GM12878 (cell line): ENCODE results near the gene NKAIN2. TPM values are rescaled to one million over a fixed set of nuclear protein-coding genes. Genes with fewer than 3 reads are reported as not detected.

Source experiments
- ATAC-seq: fragments of 200-7000 bp; cut with Tn5 transposase; 3 replicates; pipeline ENCODE4 v1.9.1; 2020; ENCODE audit warnings: mild to moderate bottlenecking, moderate library complexity
- BruUV-seq: library from RNA; stranded (reverse); fragments of 400-500 nt; replicated peaks from 2 replicates; lab custom pipeline; 2021; lab: Mats Ljungman, UMichigan
- CTCF ChIA-PET: fragments of 300-600 bp; sonication (Branson Sonifier 250); formaldehyde crosslinking; extraction: SDS; loops from one replicate; lab custom pipeline; 2021; ENCODE audit warnings: inconsistent platforms; lab: Yijun Ruan, JAX
- POLR2A ChIA-PET: fragments of 350-600 bp; formaldehyde crosslinking; extraction: SDS; loops from one replicate; lab custom pipeline; 2021; ENCODE audit warnings: inconsistent platforms; lab: Charles Lee
- RAD21 ChIA-PET: fragments of 300-600 bp; sonication (Branson Sonifier 250); formaldehyde crosslinking; loops from one replicate; lab custom pipeline; 2023; ENCODE audit warnings: antibody characterized with exemption; ENCODE audit not compliant: unreplicated experiment; lab: Charles Lee
- SMC1A ChIA-PET: fragments of 300-600 bp; sonication (Branson Sonifier 250); formaldehyde crosslinking; loops from one replicate; lab custom pipeline; 2023; ENCODE audit not compliant: unreplicated experiment, uncharacterized antibody; lab: Charles Lee
- DNase-seq: peaks from one replicate; pipeline ENCODE4 v3.0.0-alpha.2; 2011; ENCODE audit warnings: low read depth, low spot score
- FAIRE-seq: peaks from 3 replicates; lab custom pipeline; 2011; peaks lifted over from hg19 to GRCh38; lab: Jason Lieb, UNC
- H2AFZ ChIP-seq: 2 replicates; pipeline ENCODE4 v1.6.0; 2011; ENCODE audit warnings: low read depth, low read length, control low read depth; ENCODE audit not compliant: control insufficient read depth
- H3K27ac ChIP-seq: 2 replicates; pipeline ENCODE4 v1.5.1; 2011; ENCODE audit warnings: control low read depth; ENCODE audit not compliant: control insufficient read depth, insufficient read depth
- H3K27me3 ChIP-seq, 2 experiments: replicated peaks in 1 of 2; 2 replicates each; pipeline versions ENCODE4 v1.6.0 to v1.6.1; 2011; ENCODE audit warnings: low read length in 1 of 2; ENCODE audit not compliant: control insufficient read depth in 2 of 2, insufficient read depth in 2 of 2
- H3K36me3 ChIP-seq, 2 experiments: 2 replicates each; pipeline ENCODE4 v1.5.1; 2011; ENCODE audit warnings: low read length in 1 of 2; ENCODE audit not compliant: control insufficient read depth in 2 of 2, insufficient read depth in 2 of 2
- H3K4me1 ChIP-seq: 2 replicates; pipeline ENCODE4 v1.6.1; 2011; ENCODE audit warnings: mild to moderate bottlenecking, low read length, moderate library complexity, mixed read lengths; ENCODE audit not compliant: control insufficient read depth, insufficient read depth
- H3K4me2 ChIP-seq: 2 replicates; pipeline ENCODE4 v1.6.0; 2011; ENCODE audit warnings: control low read depth; ENCODE audit not compliant: control insufficient read depth, insufficient read depth
- H3K4me3 ChIP-seq: fragments of 200-600 bp; sonication (generic); 2 replicates; pipeline ENCODE4 v1.5.1; 2016
- H3K79me2 ChIP-seq: 2 replicates; pipeline ENCODE4 v1.6.0; 2011; ENCODE audit warnings: low read length; ENCODE audit not compliant: control insufficient read depth, insufficient read depth
- H3K9ac ChIP-seq: 2 replicates; pipeline ENCODE4 v1.8.0; 2011; ENCODE audit warnings: low read length, control low read depth, mixed read lengths; ENCODE audit not compliant: control insufficient read depth, insufficient read depth
- H3K9me3 ChIP-seq: replicated peaks from 3 replicates; pipeline ENCODE4 v1.5.1; 2011; ENCODE audit warnings: mild to moderate bottlenecking, low read length; ENCODE audit not compliant: control insufficient read depth, insufficient read depth
- H4K20me1 ChIP-seq: 2 replicates; pipeline ENCODE4 v1.6.0; 2011; ENCODE audit not compliant: control insufficient read depth, insufficient read depth
- BRCA1 ChIP-seq: IDR thresholded peaks from 2 replicates; pipeline ENCODE4 v1.6.1; 2011; ENCODE audit warnings: low read depth, low read length, improper control_type of control experiment
- IKZF2 ChIP-seq, 2 experiments: fragments of 450-650 bp; IDR thresholded peaks; 2 replicates each; pipeline ENCODE4 v1.6.1; 2017; ENCODE audit warnings: mild to moderate bottlenecking in 2 of 2, moderate library complexity in 2 of 2
- POLR2A ChIP-seq: IDR thresholded peaks from 2 replicates; pipeline ENCODE4 v1.6.1; 2011; ENCODE audit warnings: low read depth, mild to moderate bottlenecking, low read length
- POLR2AphosphoS2 ChIP-seq: IDR thresholded peaks from 2 replicates; pipeline ENCODE4 v1.6.1; 2011; ENCODE audit warnings: low read depth, mild to moderate bottlenecking, low read length, improper control_type of control experiment, moderate library complexity
- SUPT20H ChIP-seq: IDR thresholded peaks from 2 replicates; pipeline ENCODE4 v1.6.1; 2011; ENCODE audit warnings: low read depth, mild to moderate bottlenecking, low read length, moderate library complexity, borderline replicate concordance; ENCODE audit not compliant: control insufficient read depth
- ZNF622 ChIP-seq: fragments of 450-650 bp; IDR thresholded peaks from 2 replicates; pipeline ENCODE4 v1.6.1; 2017; ENCODE audit warnings: mild to moderate bottlenecking, inconsistent platforms
- ZZZ3 ChIP-seq: IDR thresholded peaks from 2 replicates; pipeline ENCODE4 v1.6.1; 2011; ENCODE audit warnings: low read depth; ENCODE audit not compliant: control insufficient read depth, insufficient read length
- WGBS: methylation state at CpG from one replicate; pipeline ENCODE4 v1.1.6; 2016; ENCODE audit warnings: low lambda C conversion rate; ENCODE audit not compliant: insufficient replicate concordance, insufficient coverage; ENCODE audit errors: missing lambda C conversion rate; 5-methylcytosine and 5-hydroxymethylcytosine counted together
- in situ Hi-C: fragments of 300-500 bp; cut with MboI; formaldehyde crosslinking; loops from 9 replicates; pipeline ENCODE4 v1.14.3; 2018; ENCODE audit warnings: mixed read lengths
- intact Hi-C: fragments of 100-400 bp; cut with micrococcal nuclease; formaldehyde crosslinking; loops from one replicate; pipeline ENCODE4 v1.14.2; 2022; ENCODE audit not compliant: unreplicated experiment
- polyA plus RNA-seq, 11 experiments: library from polyadenylated mRNA; depleted of rRNA in 4 of 11; unstranded in 6 of 11; stranded (reverse) in 5 of 11; fragments of >200 nt; fragmentation: Nextera tagmentation in 4 of 11; fragmentation: Illumina TruSeq in 1 of 11; extraction: Ambion mirVana in 4 of 11; extraction: Trizol in 1 of 11; gene quantifications; 1 replicate in 1 of 11; 2 replicates in 10 of 11; pipeline versions ENCODE4 v1.2.1 to v1.2.3, GENCODE V29; 2011 to 2016; ENCODE audit warnings: inconsistent platforms in 2 of 11, missing spikeins in 2 of 11, low read depth in 1 of 11
- total RNA-seq, 4 experiments: library from RNA; depleted of rRNA in 3 of 4; stranded (reverse); fragments of >200 nt in 3 of 4; fragmentation: Illumina TruSeq in 1 of 4; extraction: Trizol in 1 of 4; gene quantifications; 2 replicates each; pipeline versions ENCODE4 v1.2.1 to v1.2.3, GENCODE V29; 2013 to 2021
- TF ChIP-seq, protein P1 (sequence below): fragments of 150-350 bp; IDR thresholded peaks from 2 replicates; pipeline ENCODE4 v1.6.1; 2016; ENCODE audit warnings: low read depth, low read length
- TF ChIP-seq, protein P2 (sequence below): IDR thresholded peaks from 2 replicates; pipeline ENCODE4 v1.6.1; 2011; ENCODE audit warnings: low read depth, mild to moderate bottlenecking, low read length, moderate library complexity, borderline replicate concordance; ENCODE audit errors: extremely low read depth

The NKAIN2 gene
- total and polyA plus RNA-seq, 10 of the 15 experiments (the other 5 are each of a cell fraction or from before 2014, with no cell fraction given), result not detected

DNA sequence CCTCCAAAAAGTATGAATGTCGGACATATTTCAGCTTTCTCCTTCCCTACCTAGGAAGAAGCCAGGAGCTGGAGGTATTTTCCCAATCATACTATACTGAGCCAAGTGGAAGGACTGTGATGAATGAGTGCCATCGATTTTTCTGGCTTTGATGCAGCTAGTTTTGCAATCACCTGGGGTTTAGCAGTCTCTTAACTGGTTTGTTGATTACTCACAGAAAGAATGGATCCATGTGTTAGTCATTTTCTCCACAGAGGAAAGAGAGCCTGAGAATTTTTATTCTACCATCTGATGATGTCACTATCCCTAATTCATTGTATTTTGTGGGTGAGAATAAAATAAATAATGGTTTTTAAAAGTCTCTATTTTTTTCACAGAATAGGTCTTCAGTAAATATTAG is 875.7 kb downstream of the NKAIN2 start:
- H3K4me3 ChIP-seq, result no peak overlapping the region
- FAIRE-seq, result no peak
- intact Hi-C loops (no loop called here), in situ Hi-C loops (no loop called here)
- TF ChIP-seq POLR2A, result no peak
- no peak for TF ChIP-seq BRCA1
- no peak for TF ChIP-seq SUPT20H
- no peak for TF ChIP-seq ZNF622
- TF ChIP-seq IKZF2 (IDR thresholded peaks at IDR 0.05), result no peak
- TF ChIP-seq, protein P1, sequence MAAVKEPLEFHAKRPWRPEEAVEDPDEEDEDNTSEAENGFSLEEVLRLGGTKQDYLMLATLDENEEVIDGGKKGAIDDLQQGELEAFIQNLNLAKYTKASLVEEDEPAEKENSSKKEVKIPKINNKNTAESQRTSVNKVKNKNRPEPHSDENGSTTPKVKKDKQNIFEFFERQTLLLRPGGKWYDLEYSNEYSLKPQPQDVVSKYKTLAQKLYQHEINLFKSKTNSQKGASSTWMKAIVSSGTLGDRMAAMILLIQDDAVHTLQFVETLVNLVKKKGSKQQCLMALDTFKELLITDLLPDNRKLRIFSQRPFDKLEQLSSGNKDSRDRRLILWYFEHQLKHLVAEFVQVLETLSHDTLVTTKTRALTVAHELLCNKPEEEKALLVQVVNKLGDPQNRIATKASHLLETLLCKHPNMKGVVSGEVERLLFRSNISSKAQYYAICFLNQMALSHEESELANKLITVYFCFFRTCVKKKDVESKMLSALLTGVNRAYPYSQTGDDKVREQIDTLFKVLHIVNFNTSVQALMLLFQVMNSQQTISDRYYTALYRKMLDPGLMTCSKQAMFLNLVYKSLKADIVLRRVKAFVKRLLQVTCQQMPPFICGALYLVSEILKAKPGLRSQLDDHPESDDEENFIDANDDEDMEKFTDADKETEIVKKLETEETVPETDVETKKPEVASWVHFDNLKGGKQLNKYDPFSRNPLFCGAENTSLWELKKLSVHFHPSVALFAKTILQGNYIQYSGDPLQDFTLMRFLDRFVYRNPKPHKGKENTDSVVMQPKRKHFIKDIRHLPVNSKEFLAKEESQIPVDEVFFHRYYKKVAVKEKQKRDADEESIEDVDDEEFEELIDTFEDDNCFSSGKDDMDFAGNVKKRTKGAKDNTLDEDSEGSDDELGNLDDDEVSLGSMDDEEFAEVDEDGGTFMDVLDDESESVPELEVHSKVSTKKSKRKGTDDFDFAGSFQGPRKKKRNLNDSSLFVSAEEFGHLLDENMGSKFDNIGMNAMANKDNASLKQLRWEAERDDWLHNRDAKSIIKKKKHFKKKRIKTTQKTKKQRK, result no peak
- TF ChIP-seq ZZZ3, result no peak
- TF ChIP-seq POLR2AphosphoS2, result no peak
- TF ChIP-seq, protein P2, sequence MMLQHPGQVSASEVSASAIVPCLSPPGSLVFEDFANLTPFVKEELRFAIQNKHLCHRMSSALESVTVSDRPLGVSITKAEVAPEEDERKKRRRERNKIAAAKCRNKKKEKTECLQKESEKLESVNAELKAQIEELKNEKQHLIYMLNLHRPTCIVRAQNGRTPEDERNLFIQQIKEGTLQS, result no peak
- H3K4me1 ChIP-seq, result no peaks in the 10 kb centered on the region
- DNase-seq, result no peak
- no peak for ATAC-seq
- H3K9ac ChIP-seq, result no peak overlapping the region
- no peaks in the 10 kb centered on the region for H4K20me1 ChIP-seq
- SMC1A ChIA-PET, result no interaction called here
- H3K27me3 ChIP-seq, result no peaks in the 10 kb centered on the region; a peak in 1 of 4 replicates
- H3K9me3 ChIP-seq, result no peaks in the 10 kb centered on the region
- RAD21 ChIA-PET, result no interaction called here
- CTCF ChIA-PET, result no interaction called here
- H3K4me2 ChIP-seq, result no peak overlapping the region
- H3K27ac ChIP-seq, result no peak overlapping the region
- WGBS, result 0% methylated on average over 2 of the region's 2 CpGs
- H3K79me2 ChIP-seq, result no peaks in the 10 kb centered on the region
- no peaks in the 10 kb centered on the region for H3K36me3 ChIP-seq
- no TSS peak for BruUV-seq
- POLR2A ChIA-PET, result no interaction called here
- no peak overlapping the region for H2AFZ ChIP-seq
